Right lobe of liver (tissue), 4 donors: Measurements from ENCODE around the gene CACNA1C.

Source experiments
- CTCF ChIP-seq, 4 donors: fragments of 200-600 bp in 3 of 4; fragments of 450-650 bp in 1 of 4; IDR thresholded peaks; one replicate each; pipeline versions ENCODE4 v1.5.1 to v1.8.0; 2016 to 2022; ENCODE audit warnings: antibody characterized with exemption in 4 of 4, mild to moderate bottlenecking in 2 of 4
- POLR2A ChIP-seq: fragments of 450-650 bp; IDR thresholded peaks from one replicate; pipeline ENCODE4 v1.6.1; 2017; ENCODE audit warnings: antibody characterized with exemption, mild to moderate bottlenecking
- donor health status: DM: no; HTN: no; CAD: no.
- donor health status: DM: no; HTN: no; CAD: no.
- donor health status: DM: no; HTN: yes; CAD: no.

GRCh38 chr12:2653461-2653965 lies 600.7 kb downstream of the CACNA1C start:
- TF ChIP-seq CTCF (IDR thresholded peaks at IDR 0.05) (no peak), POLR2A (no peak)
